ENCODE measurements around the gene PALM2AKAP2.

The PALM2AKAP2 gene

DNA sequence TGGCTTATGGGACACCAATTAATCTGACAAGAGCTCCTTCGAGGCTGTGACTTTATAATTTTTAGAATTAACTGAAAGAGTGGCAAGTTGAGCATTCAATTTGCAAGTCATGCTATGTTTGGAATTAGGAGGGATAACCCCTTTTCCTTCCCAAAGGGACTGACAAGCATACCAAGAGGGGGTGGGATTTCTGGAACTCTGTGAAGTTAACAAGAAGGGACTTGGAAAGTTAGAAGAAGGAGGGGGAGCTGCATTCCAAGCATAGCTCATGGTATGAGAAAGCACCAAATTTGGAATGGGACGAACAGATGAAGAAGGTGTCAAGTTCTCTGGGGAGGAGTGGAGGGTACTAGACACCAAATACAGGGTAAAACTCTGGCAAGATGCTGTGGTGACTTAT is 8.9 kb upstream of the PALM2AKAP2 start:
- Histone ChIP-seq H3K9me3 (ENCODE audit: low read length) (no peaks in the 10 kb centered on the region), H3K4me3 (ENCODE audit: low read depth, low read length, poor library complexity, severe bottlenecking) (no peak overlapping the region), H3K36me3 (ENCODE audit: insufficient read depth, low read length) (no peaks in the 10 kb centered on the region), H3K4me2 (ENCODE audit: low read length) (no peak overlapping the region), H4K20me1 (ENCODE audit: insufficient read depth, low read length) (peaks cover 4% of the 10 kb centered on the region; the same call in 1 of the 2 replicates), H2AFZ (ENCODE audit: low read length) (no peak overlapping the region), H3K9ac (ENCODE audit: low read length) (no peak overlapping the region), H3K4me1 (ENCODE audit: insufficient read depth, low read length, severe bottlenecking) (no peaks in the 10 kb centered on the region), H3F3A (ENCODE audit: insufficient read depth, low read length) (no peaks in the 10 kb centered on the region), H3K9me2 (ENCODE audit: low read depth, low read length) (no peaks in the 10 kb centered on the region), H3K27ac (ENCODE audit: low read depth, low read length, poor library complexity, severe bottlenecking) (no peak overlapping the region), H3K27me3 (ENCODE audit: insufficient read depth, low read length) (no peaks in the 10 kb centered on the region), H3K79me2 (ENCODE audit: insufficient read depth, low read length) (no peaks in the 10 kb centered on the region)
- TF ChIP-seq, protein P1, sequence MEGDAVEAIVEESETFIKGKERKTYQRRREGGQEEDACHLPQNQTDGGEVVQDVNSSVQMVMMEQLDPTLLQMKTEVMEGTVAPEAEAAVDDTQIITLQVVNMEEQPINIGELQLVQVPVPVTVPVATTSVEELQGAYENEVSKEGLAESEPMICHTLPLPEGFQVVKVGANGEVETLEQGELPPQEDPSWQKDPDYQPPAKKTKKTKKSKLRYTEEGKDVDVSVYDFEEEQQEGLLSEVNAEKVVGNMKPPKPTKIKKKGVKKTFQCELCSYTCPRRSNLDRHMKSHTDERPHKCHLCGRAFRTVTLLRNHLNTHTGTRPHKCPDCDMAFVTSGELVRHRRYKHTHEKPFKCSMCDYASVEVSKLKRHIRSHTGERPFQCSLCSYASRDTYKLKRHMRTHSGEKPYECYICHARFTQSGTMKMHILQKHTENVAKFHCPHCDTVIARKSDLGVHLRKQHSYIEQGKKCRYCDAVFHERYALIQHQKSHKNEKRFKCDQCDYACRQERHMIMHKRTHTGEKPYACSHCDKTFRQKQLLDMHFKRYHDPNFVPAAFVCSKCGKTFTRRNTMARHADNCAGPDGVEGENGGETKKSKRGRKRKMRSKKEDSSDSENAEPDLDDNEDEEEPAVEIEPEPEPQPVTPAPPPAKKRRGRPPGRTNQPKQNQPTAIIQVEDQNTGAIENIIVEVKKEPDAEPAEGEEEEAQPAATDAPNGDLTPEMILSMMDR (IDR thresholded peaks at IDR 0.05; ENCODE audit: low read length) = no peak
- TF ChIP-seq EZH2 (IDR thresholded peaks at IDR 0.05; ENCODE audit: borderline replicate concordance, low read length) = no peak

DNA sequence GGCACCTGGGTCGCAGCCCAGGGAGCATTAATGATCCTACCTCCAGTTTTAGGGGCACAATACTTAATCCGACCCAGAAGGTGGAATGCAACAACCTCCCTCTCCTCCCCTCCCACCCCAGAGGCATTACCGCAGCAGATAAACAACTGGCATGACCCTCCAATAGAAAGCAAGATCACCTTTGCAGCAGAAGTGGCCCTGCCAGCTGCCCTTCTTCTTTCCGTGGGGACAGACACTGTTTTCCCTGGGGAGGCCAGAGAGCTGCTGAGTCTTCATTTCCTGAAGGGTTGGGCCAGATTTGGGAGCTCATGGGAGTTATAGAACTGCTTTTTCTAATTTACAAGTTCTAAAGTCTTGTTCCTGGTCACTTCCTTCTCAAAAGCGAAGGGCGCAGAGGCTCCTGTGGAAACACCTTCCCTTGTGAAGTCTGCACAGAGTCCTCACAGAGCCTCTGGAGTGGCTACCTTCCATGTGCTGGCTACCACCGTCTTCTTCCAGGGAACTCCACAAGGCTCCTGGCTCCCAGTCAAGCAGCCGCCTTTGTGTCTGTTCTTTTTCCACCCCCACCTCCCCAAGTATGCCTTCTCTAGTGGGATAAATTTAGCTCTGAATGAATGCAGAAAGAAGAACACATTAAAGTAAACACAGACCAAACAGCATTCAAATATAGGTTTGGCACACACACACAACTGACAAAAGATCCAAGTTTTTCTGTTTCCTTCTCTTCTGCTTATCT is 8.0 kb upstream of the PALM2AKAP2 start:
- no peak for TF ChIP-seq EZH2 (IDR thresholded peaks at IDR 0.05; ENCODE audit: borderline replicate concordance, low read length)
- TF ChIP-seq, protein P1 (IDR thresholded peaks at IDR 0.05; ENCODE audit: low read length) = no peak
- Histone ChIP-seq H2AFZ (ENCODE audit: low read length) (no peak overlapping the region), H3K9ac (ENCODE audit: low read length) (no peak overlapping the region), H3K9me3 (ENCODE audit: low read length) (no peaks in the 10 kb centered on the region), H3F3A (ENCODE audit: insufficient read depth, low read length) (no peaks in the 10 kb centered on the region), H3K27me3 (ENCODE audit: insufficient read depth, low read length) (no peaks in the 10 kb centered on the region), H4K20me1 (ENCODE audit: insufficient read depth, low read length) (peaks cover 4% of the 10 kb centered on the region; the same call in 1 of the 2 replicates), H3K79me2 (ENCODE audit: insufficient read depth, low read length) (no peaks in the 10 kb centered on the region), H3K27ac (ENCODE audit: low read depth, low read length, poor library complexity, severe bottlenecking) (no peak overlapping the region), H3K36me3 (ENCODE audit: insufficient read depth, low read length) (no peaks in the 10 kb centered on the region), H3K9me2 (ENCODE audit: low read depth, low read length) (no peaks in the 10 kb centered on the region), H3K4me1 (ENCODE audit: insufficient read depth, low read length, severe bottlenecking) (no peaks in the 10 kb centered on the region), H3K4me3 (ENCODE audit: low read depth, low read length, poor library complexity, severe bottlenecking) (no peak overlapping the region), H3K4me2 (ENCODE audit: low read length) (no peak overlapping the region)

DNA sequence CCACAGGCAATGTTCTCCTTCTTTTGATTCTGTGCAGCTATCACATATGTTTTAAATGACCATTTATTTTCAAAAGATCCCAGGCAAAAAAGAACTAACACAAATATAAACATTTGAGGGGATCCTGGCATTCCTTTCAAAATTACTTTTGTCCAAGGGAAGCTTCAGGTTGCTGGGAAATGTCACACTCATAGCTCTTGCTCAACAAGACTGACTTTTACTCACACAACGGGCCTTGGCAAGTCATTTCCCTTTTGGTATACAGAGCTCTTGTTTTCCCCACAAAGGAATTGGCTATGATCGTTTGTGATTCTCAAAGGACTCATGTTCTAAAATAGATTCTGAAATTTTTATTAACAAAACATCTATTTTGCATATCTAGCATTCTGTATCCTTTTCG is 4.5 kb upstream of the PALM2AKAP2 start:
- Histone ChIP-seq H3K9me3 (ENCODE audit: low read length) (no peaks in the 10 kb centered on the region), H3F3A (ENCODE audit: insufficient read depth, low read length) (no peaks in the 10 kb centered on the region), H3K27ac (ENCODE audit: low read depth, low read length, poor library complexity, severe bottlenecking) (no peak overlapping the region), H3K27me3 (ENCODE audit: insufficient read depth, low read length) (no peaks in the 10 kb centered on the region), H3K4me1 (ENCODE audit: insufficient read depth, low read length, severe bottlenecking) (no peaks in the 10 kb centered on the region), H2AFZ (ENCODE audit: low read length) (no peak overlapping the region), H3K79me2 (ENCODE audit: insufficient read depth, low read length) (no peaks in the 10 kb centered on the region), H4K20me1 (ENCODE audit: insufficient read depth, low read length) (no peaks in the 10 kb centered on the region), H3K4me3 (ENCODE audit: low read depth, low read length, poor library complexity, severe bottlenecking) (no peak overlapping the region), H3K9me2 (ENCODE audit: low read depth, low read length) (no peaks in the 10 kb centered on the region), H3K36me3 (ENCODE audit: insufficient read depth, low read length) (no peaks in the 10 kb centered on the region), H3K9ac (ENCODE audit: low read length) (no peak overlapping the region), H3K4me2 (ENCODE audit: low read length) (no peak overlapping the region)
- TF ChIP-seq, protein P1 (IDR thresholded peaks at IDR 0.05; ENCODE audit: low read length) = no peak
- no peak for TF ChIP-seq EZH2 (IDR thresholded peaks at IDR 0.05; ENCODE audit: borderline replicate concordance, low read length)

Data from OCI-LY1 (cell line).